HEK293 (cell line): ENCODE results near the gene CLDN3.

ENCODE experiments used
- CTCF ChIA-PET: fragments of 350-600 bp; formaldehyde crosslinking; extraction: SDS; loops from one replicate; lab custom pipeline; 2021; ENCODE audit warnings: antibody characterized with exemption; lab: Yijun Ruan, JAX
- POLR2A ChIA-PET: fragments of 300-600 bp; formaldehyde crosslinking; extraction: SDS; loops from one replicate; lab custom pipeline; 2020; ENCODE audit warnings: antibody characterized with exemption, inconsistent platforms; lab: Yijun Ruan, JAX
- H3K27ac ChIP-seq: fragments of 200-500 bp; sonication (Bioruptor generic); 2 replicates; pipeline ENCODE4 v1.5.1; 2014; ENCODE audit warnings: low read depth, low read length, control low read depth, inconsistent platforms; ENCODE audit errors: extremely low read depth
- H3K36me3 ChIP-seq, 2 experiments: fragments of 200-500 bp in 1 of 2; sonication (Bioruptor generic) in 1 of 2; 1 replicate in 1 of 2; 2 replicates in 1 of 2; pipeline ENCODE4 v1.5.1; 2014 to 2017; ENCODE audit warnings: inconsistent platforms in 2 of 2, low read length in 2 of 2; ENCODE audit not compliant: control insufficient read depth in 2 of 2, insufficient read depth in 1 of 2
- H3K4me1 ChIP-seq: fragments of 200-500 bp; sonication (Bioruptor generic); 2 replicates; pipeline ENCODE4 v1.5.1; 2014; ENCODE audit warnings: mild to moderate bottlenecking, low read length, inconsistent platforms; ENCODE audit not compliant: control insufficient read depth, insufficient read depth
- H3K4me3 ChIP-seq: 2 replicates; pipeline ENCODE4 v1.5.1; 2011; ENCODE audit warnings: low read depth, mild to moderate bottlenecking, control low read depth, low read length, moderate library complexity
- H3K9me3 ChIP-seq: fragments of 200-500 bp; sonication (Bioruptor generic); 2 replicates; pipeline ENCODE4 v1.5.1; 2014; ENCODE audit warnings: low read depth, low read length, inconsistent platforms; ENCODE audit not compliant: control insufficient read depth, insufficient read depth
- CTCF ChIP-seq: fragments of 450-650 bp; formaldehyde crosslinking; IDR thresholded peaks from 2 replicates; pipeline ENCODE4 v1.5.1; 2016; ENCODE audit warnings: missing biosample characterization, missing genetic modification characterization
- GLI2 ChIP-seq: fragments of 450-650 bp; formaldehyde crosslinking; IDR thresholded peaks from 2 replicates; pipeline ENCODE4; 2017; ENCODE audit warnings: missing biosample characterization, missing genetic modification characterization, low read depth, borderline replicate concordance
- KLF1 ChIP-seq: fragments of 450-650 bp; formaldehyde crosslinking; IDR thresholded peaks from 2 replicates; pipeline ENCODE4 v1.5.1; 2016; ENCODE audit warnings: missing biosample characterization, missing genetic modification characterization
- KLF10 ChIP-seq: fragments of 450-650 bp; IDR thresholded peaks from 2 replicates; pipeline ENCODE4 v1.5.1; 2018; ENCODE audit warnings: missing biosample characterization, mild to moderate bottlenecking, missing genetic modification characterization
- MYNN ChIP-seq: fragments of 450-650 bp; formaldehyde crosslinking; IDR thresholded peaks from 2 replicates; pipeline ENCODE4 v1.5.1; 2016; ENCODE audit warnings: missing biosample characterization, missing genetic modification characterization, borderline replicate concordance
- SCRT1 ChIP-seq: fragments of 450-650 bp; formaldehyde crosslinking; IDR thresholded peaks from 2 replicates; pipeline ENCODE4 v1.5.1; 2016; ENCODE audit warnings: missing biosample characterization, missing genetic modification characterization, borderline replicate concordance
- SCRT2 ChIP-seq: fragments of 450-650 bp; formaldehyde crosslinking; IDR thresholded peaks from 2 replicates; pipeline ENCODE4 v1.5.1; 2016; ENCODE audit warnings: missing biosample characterization, missing genetic modification characterization
- ZBTB7A ChIP-seq: fragments of 450-650 bp; formaldehyde crosslinking; IDR thresholded peaks from 2 replicates; pipeline ENCODE4 v1.5.1; 2016; ENCODE audit warnings: low read depth, missing biosample characterization, missing genetic modification characterization
- ZBTB8A ChIP-seq: fragments of 450-650 bp; formaldehyde crosslinking; IDR thresholded peaks from 2 replicates; pipeline ENCODE4 v1.5.1; 2016; ENCODE audit warnings: missing biosample characterization, missing genetic modification characterization
- ZFP37 ChIP-seq: fragments of 450-650 bp; formaldehyde crosslinking; IDR thresholded peaks from 2 replicates; pipeline ENCODE4 v1.5.1; 2016; ENCODE audit warnings: missing biosample characterization, missing genetic modification characterization
- ZNF10 ChIP-seq: fragments of 450-650 bp; formaldehyde crosslinking; IDR thresholded peaks from 2 replicates; pipeline ENCODE4 v1.5.1; 2017; ENCODE audit warnings: missing biosample characterization, missing genetic modification characterization
- ZNF138 ChIP-seq: fragments of 450-650 bp; formaldehyde crosslinking; IDR thresholded peaks from 2 replicates; pipeline ENCODE4 v1.5.1; 2016; ENCODE audit warnings: missing biosample characterization, missing genetic modification characterization, borderline replicate concordance
- ZNF23 ChIP-seq: fragments of 450-650 bp; formaldehyde crosslinking; IDR thresholded peaks from 2 replicates; pipeline ENCODE4 v1.5.1; 2016; ENCODE audit warnings: missing biosample characterization, missing genetic modification characterization, borderline replicate concordance
- ZNF416 ChIP-seq: fragments of 450-650 bp; formaldehyde crosslinking; IDR thresholded peaks from 2 replicates; pipeline ENCODE4 v1.5.1; 2016; ENCODE audit warnings: missing biosample characterization, missing genetic modification characterization
- ZNF426 ChIP-seq: fragments of 450-650 bp; formaldehyde crosslinking; IDR thresholded peaks from 2 replicates; pipeline ENCODE4 v1.5.1; 2017; ENCODE audit warnings: missing biosample characterization, missing genetic modification characterization, mild to moderate bottlenecking, inconsistent platforms, moderate library complexity
- ZNF544 ChIP-seq: fragments of 450-650 bp; formaldehyde crosslinking; IDR thresholded peaks from 2 replicates; pipeline ENCODE4 v1.5.0; 2017; ENCODE audit warnings: missing biosample characterization, missing genetic modification characterization
- ZNF571 ChIP-seq: fragments of 450-650 bp; formaldehyde crosslinking; IDR thresholded peaks from 2 replicates; pipeline ENCODE4 v1.5.0; 2017; ENCODE audit warnings: missing biosample characterization, missing genetic modification characterization
- ZNF596 ChIP-seq: fragments of 450-650 bp; IDR thresholded peaks from 2 replicates; pipeline ENCODE4 v1.5.0; 2018; ENCODE audit warnings: missing biosample characterization, mild to moderate bottlenecking, missing genetic modification characterization, moderate library complexity
- ZNF600 ChIP-seq: fragments of 450-650 bp; formaldehyde crosslinking; IDR thresholded peaks from 2 replicates; pipeline ENCODE4 v1.5.1; 2016; ENCODE audit warnings: missing biosample characterization, missing genetic modification characterization
- ZNF654 ChIP-seq: fragments of 450-650 bp; formaldehyde crosslinking; IDR thresholded peaks from 2 replicates; pipeline ENCODE4 v1.5.1; 2016; ENCODE audit warnings: low read depth, missing biosample characterization, missing genetic modification characterization
- ZNF658 ChIP-seq: fragments of 450-650 bp; formaldehyde crosslinking; IDR thresholded peaks from 2 replicates; pipeline ENCODE4; 2016; ENCODE audit warnings: missing biosample characterization, missing genetic modification characterization
- ZNF660 ChIP-seq: fragments of 450-650 bp; IDR thresholded peaks from 2 replicates; pipeline ENCODE4 v1.5.1; 2018; ENCODE audit warnings: missing biosample characterization, mild to moderate bottlenecking, missing genetic modification characterization
- ZNF768 ChIP-seq: fragments of 450-650 bp; formaldehyde crosslinking; IDR thresholded peaks from 2 replicates; pipeline ENCODE4 v1.5.1; 2018; ENCODE audit warnings: missing biosample characterization, mild to moderate bottlenecking, missing genetic modification characterization
- TF ChIP-seq, protein P1 (sequence below): fragments of 450-650 bp; formaldehyde crosslinking; IDR thresholded peaks from 2 replicates; pipeline ENCODE4 v1.5.1; 2016; ENCODE audit warnings: missing biosample characterization, missing genetic modification characterization
- TF ChIP-seq, protein P2 (sequence below): fragments of 450-650 bp; formaldehyde crosslinking; IDR thresholded peaks from 2 replicates; pipeline ENCODE4 v1.5.1; 2016; ENCODE audit warnings: missing biosample characterization, missing genetic modification characterization, low read depth
- TF ChIP-seq, protein P3 (sequence below): fragments of 450-650 bp; formaldehyde crosslinking; IDR thresholded peaks from 2 replicates; pipeline ENCODE4 v1.5.1; 2016; ENCODE audit warnings: missing biosample characterization, missing genetic modification characterization

CLDN3 gene

DNA sequence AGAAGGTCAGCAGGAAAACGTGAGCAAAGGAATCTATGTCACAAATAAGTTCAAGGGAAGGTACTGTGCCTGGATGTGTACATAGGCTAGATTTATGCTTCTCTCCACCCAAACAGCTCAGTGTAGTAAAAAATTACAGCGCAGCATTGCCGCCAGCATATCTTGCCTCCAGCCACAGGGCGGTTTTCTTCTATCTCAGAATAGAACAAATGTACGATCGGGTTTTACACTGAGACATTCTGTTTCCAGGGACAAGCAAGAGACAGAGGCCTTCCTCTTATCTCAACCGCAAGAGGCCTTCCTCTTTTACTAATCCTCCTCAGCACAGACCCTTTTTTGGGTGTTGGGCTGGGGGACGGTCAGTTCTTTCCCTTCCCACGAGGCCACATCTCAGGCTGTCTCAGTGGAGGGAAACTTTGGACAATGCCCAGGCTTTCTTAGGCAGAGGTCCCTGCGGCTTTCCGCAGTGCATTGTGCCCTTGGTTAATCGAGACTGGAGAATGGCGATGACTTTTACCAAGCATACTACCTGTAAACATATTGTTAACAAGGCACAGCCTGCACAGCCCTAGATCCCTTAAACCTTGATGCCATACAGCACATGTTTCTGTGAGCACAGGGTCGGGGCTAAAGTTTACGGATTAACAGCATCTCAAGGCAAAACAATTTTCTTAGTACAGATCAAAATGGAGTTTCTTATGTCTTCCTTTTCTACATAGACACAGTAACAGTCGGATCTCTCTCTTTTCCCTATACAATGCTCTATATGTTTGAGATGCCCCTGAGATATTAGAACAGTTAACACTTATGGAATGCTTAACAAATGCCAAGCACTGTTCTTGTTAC lies 19.9 kb downstream of the CLDN3 start:
- Histone ChIP-seq H3K27ac (no peak overlapping the region), H3K4me3 (no peak overlapping the region), H3K36me3 (no peaks in the 10 kb centered on the region), H3K4me1 (no peaks in the 10 kb centered on the region), H3K9me3 (no peaks in the 10 kb centered on the region)
- POLR2A ChIA-PET = no interaction called here
- CTCF ChIA-PET = interaction anchor here (1.4 kb wide), 1 partner anchor 16 kb away, joined by 3 read pairs; no protein-coding TSS in a partner anchor
- TF ChIP-seq ZNF658 (tag by site-specific recombination) (no peak), ZBTB7A (tag by site-specific recombination) (no peak), ZNF544 (tag by site-specific recombination) (no peak), KLF1 (tag by site-specific recombination) (no peak), ZNF138 (no peak), ZNF416 (no peak), ZBTB8A (tag by site-specific recombination) (no peak), ZNF10 (no peak), ZNF660 (tag by site-specific recombination) (no peak), KLF10 (tag by site-specific recombination) (no peak), MYNN (tag by site-specific recombination) (no peak), ZNF23 (tag by site-specific recombination) (no peak), ZNF600 (tag by site-specific recombination) (no peak), GLI2 (tag by site-specific recombination) (no peak), ZNF571 (tag by site-specific recombination) (no peak), SCRT2 (tag by site-specific recombination) (no peak)
- TF ChIP-seq, protein P1, sequence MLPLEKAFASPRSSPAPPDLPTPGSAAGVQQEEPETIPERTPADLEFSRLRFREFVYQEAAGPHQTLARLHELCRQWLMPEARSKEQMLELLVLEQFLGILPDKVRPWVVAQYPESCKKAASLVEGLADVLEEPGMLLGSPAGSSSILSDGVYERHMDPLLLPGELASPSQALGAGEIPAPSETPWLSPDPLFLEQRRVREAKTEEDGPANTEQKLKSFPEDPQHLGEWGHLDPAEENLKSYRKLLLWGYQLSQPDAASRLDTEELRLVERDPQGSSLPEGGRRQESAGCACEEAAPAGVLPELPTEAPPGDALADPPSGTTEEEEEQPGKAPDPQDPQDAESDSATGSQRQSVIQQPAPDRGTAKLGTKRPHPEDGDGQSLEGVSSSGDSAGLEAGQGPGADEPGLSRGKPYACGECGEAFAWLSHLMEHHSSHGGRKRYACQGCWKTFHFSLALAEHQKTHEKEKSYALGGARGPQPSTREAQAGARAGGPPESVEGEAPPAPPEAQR (tag by site-specific recombination) = no peak
- TF ChIP-seq, protein P2, sequence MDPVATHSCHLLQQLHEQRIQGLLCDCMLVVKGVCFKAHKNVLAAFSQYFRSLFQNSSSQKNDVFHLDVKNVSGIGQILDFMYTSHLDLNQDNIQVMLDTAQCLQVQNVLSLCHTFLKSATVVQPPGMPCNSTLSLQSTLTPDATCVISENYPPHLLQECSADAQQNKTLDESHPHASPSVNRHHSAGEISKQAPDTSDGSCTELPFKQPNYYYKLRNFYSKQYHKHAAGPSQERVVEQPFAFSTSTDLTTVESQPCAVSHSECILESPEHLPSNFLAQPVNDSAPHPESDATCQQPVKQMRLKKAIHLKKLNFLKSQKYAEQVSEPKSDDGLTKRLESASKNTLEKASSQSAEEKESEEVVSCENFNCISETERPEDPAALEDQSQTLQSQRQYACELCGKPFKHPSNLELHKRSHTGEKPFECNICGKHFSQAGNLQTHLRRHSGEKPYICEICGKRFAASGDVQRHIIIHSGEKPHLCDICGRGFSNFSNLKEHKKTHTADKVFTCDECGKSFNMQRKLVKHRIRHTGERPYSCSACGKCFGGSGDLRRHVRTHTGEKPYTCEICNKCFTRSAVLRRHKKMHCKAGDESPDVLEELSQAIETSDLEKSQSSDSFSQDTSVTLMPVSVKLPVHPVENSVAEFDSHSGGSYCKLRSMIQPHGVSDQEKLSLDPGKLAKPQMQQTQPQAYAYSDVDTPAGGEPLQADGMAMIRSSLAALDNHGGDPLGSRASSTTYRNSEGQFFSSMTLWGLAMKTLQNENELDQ = no peak
- TF ChIP-seq, protein P3, sequence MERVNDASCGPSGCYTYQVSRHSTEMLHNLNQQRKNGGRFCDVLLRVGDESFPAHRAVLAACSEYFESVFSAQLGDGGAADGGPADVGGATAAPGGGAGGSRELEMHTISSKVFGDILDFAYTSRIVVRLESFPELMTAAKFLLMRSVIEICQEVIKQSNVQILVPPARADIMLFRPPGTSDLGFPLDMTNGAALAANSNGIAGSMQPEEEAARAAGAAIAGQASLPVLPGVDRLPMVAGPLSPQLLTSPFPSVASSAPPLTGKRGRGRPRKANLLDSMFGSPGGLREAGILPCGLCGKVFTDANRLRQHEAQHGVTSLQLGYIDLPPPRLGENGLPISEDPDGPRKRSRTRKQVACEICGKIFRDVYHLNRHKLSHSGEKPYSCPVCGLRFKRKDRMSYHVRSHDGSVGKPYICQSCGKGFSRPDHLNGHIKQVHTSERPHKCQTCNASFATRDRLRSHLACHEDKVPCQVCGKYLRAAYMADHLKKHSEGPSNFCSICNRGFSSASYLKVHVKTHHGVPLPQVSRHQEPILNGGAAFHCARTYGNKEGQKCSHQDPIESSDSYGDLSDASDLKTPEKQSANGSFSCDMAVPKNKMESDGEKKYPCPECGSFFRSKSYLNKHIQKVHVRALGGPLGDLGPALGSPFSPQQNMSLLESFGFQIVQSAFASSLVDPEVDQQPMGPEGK (tag by site-specific recombination) = no peak

- TF ChIP-seq ZNF426 (no peak), ZNF654 (tag by site-specific recombination) (no peak), CTCF (tag by site-specific recombination) (no peak), ZNF596 (tag by site-specific recombination) (no peak), SCRT1 (tag by site-specific recombination) (no peak), ZNF768 (no peak), KLF10 (tag by site-specific recombination) (no peak), ZFP37 (tag by site-specific recombination) (no peak)
- TF ChIP-seq, protein P1 (tag by site-specific recombination) = no peak
- Histone ChIP-seq H3K36me3 (no peaks in the 10 kb centered on the region), H3K27ac (no peak overlapping the region), H3K4me3 (no peak overlapping the region), H3K9me3 (no peaks in the 10 kb centered on the region), H3K4me1 (peaks cover 4% of the 10 kb centered on the region)
- ChIA-PET POLR2A (no interaction called here), CTCF (interaction anchor here (0.7 to 1.5 kb wide), 2 partner anchors 12 to 110 kb away, joined by 4 to 7 read pairs; no protein-coding TSS in a partner anchor)
These were observed 23.7 kb downstream of the CLDN3 start for GRCh38 chr7:73746378-73746777.
